Fibroblast of lung (primary cell): Measurements from ENCODE around the gene TGFBR3. TPM values are rescaled to one million over a fixed set of nuclear protein-coding genes. Genes with fewer than 3 reads are reported as not detected.

Experiments used
- DNase-seq, 2 donors: peaks; one replicate each; pipeline versions ENCODE4 v3.0.0 to v3.0.0-alpha.2; 2010; ENCODE audit warnings: low read depth in 2 of 2
- H2AFZ ChIP-seq: 2 replicates; pipeline ENCODE4 v1.5.1; 2012; ENCODE audit warnings: low read length, control low read depth, inconsistent platforms
- H3K27ac ChIP-seq: 2 replicates; pipeline ENCODE4 v1.5.1; 2011; ENCODE audit warnings: low read length, control low read depth; ENCODE audit not compliant: insufficient read depth
- H3K27me3 ChIP-seq: 2 replicates; pipeline ENCODE4 v1.5.1; 2011; ENCODE audit warnings: mild to moderate bottlenecking, low read length; ENCODE audit not compliant: control insufficient read depth, insufficient read depth
- H3K36me3 ChIP-seq: 2 replicates; pipeline ENCODE4 v1.5.1; 2011; ENCODE audit warnings: low read length; ENCODE audit not compliant: control insufficient read depth, insufficient read depth
- H3K4me1 ChIP-seq: 2 replicates; pipeline ENCODE4 v1.5.1; 2011; ENCODE audit warnings: low read length; ENCODE audit not compliant: control insufficient read depth, insufficient read depth; ENCODE audit errors: extremely low read depth
- H3K4me2 ChIP-seq: 2 replicates; pipeline ENCODE4 v1.5.1; 2011; ENCODE audit warnings: low read length, control low read depth; ENCODE audit not compliant: insufficient read depth; ENCODE audit errors: extremely low read depth
- H3K4me3 ChIP-seq, 4 experiments: fragments of 200-600 bp in 1 of 4; sonication (generic) in 1 of 4; replicated peaks in 1 of 4; 2 replicates each; pipeline ENCODE4 v1.5.1; 2011 to 2016; ENCODE audit warnings: low read length in 4 of 4, low read depth in 3 of 4, mild to moderate bottlenecking in 3 of 4, control low read depth in 2 of 4, inconsistent platforms in 1 of 4, mixed read lengths in 1 of 4; ENCODE audit not compliant: insufficient read depth in 1 of 4; ENCODE audit errors: control extremely low read depth in 1 of 4
- H3K79me2 ChIP-seq: 2 replicates; pipeline ENCODE4 v1.5.1; 2012; ENCODE audit warnings: mild to moderate bottlenecking, low read length, inconsistent platforms; ENCODE audit not compliant: control insufficient read depth, insufficient read depth
- H3K9ac ChIP-seq: 2 replicates; pipeline ENCODE4 v1.5.1; 2011; ENCODE audit warnings: mild to moderate bottlenecking, low read length, control low read depth; ENCODE audit not compliant: insufficient read depth
- H3K9me3 ChIP-seq: 2 replicates; pipeline ENCODE4 v1.5.1; 2012; ENCODE audit warnings: low read depth, low read length; ENCODE audit not compliant: control insufficient read depth, insufficient read depth
- H4K20me1 ChIP-seq: 2 replicates; pipeline ENCODE4 v1.5.1; 2011; ENCODE audit warnings: low read length; ENCODE audit not compliant: control insufficient read depth, insufficient read depth; ENCODE audit errors: extremely low read depth
- CTCF ChIP-seq, 2 donors: IDR thresholded peaks in 1 of 2; conservative IDR thresholded peaks in 1 of 2; 1 replicate in 1 of 2; 2 replicates in 1 of 2; pipeline ENCODE4 v1.5.1; 2011 to 2012; ENCODE audit warnings: low read length in 2 of 2, control low read depth in 1 of 2, inconsistent platforms in 1 of 2, low read depth in 1 of 2, mild to moderate bottlenecking in 1 of 2
- EZH2 ChIP-seq: IDR thresholded peaks from 2 replicates; pipeline ENCODE4 v1.5.1; 2012; ENCODE audit warnings: low read length, control low read depth, mild to moderate bottlenecking; ENCODE audit errors: missing control alignments
- polyA plus RNA-seq, 2 donors: library from polyadenylated mRNA; depleted of rRNA in 1 of 2; stranded (reverse) in 1 of 2; unstranded in 1 of 2; fragments of >200 nt; gene quantifications; 2 replicates each; pipeline ENCODE4 v1.2.1, GENCODE V29; 2011 to 2012; ENCODE audit warnings: missing spikeins in 1 of 2
- total RNA-seq: library from RNA; depleted of rRNA; stranded (reverse); fragments of >200 nt; gene quantifications from 2 replicates; pipeline ENCODE4 v1.2.1, GENCODE V29; 2014

The TGFBR3 gene
- total and polyA plus RNA-seq, 2 donors (not counting 1 experiment from before 2014, with no cell fraction given): 68.3 to 98.1 TPM

- Histone ChIP-seq H3K79me2 (peaks cover 10% of the 10 kb centered on the region), H3K36me3 (no peaks in the 10 kb centered on the region), H3K4me3 (no peak overlapping the region), H2AFZ (no peak overlapping the region), H3K9ac (no peak overlapping the region), H3K27me3 (no peaks in the 10 kb centered on the region), H4K20me1 (no peaks in the 10 kb centered on the region), H3K4me2 (no peak overlapping the region), H3K27ac (no peak overlapping the region), H3K4me1 (peaks cover 16% of the 10 kb centered on the region), H3K9me3 (no peaks in the 10 kb centered on the region)
- DNase-seq: peak in 1 of 2 donors; percentile 32
- TF ChIP-seq CTCF (conservative IDR thresholded peaks at IDR 0.05 in 1 of 2, IDR thresholded peaks at IDR 0.05 in 1 of 2; ENCODE audit: low read depth in 1 of 2, low read length in 2 of 2) (no peak), EZH2 (no peak)
Observed at GRCh38 chr1:91799863-91800262, 86.1 kb downstream of the TGFBR3 start.

- H3K9ac ChIP-seq: no peak overlapping the region
- no peaks in the 10 kb centered on the region for H4K20me1 ChIP-seq
- H3K27me3 ChIP-seq: no peaks in the 10 kb centered on the region
- H3K4me3 ChIP-seq: no peak overlapping the region
- H3K36me3 ChIP-seq: no peaks in the 10 kb centered on the region
- no peak overlapping the region for H3K27ac ChIP-seq
- H2AFZ ChIP-seq: no peak overlapping the region
- H3K4me1 ChIP-seq: peaks cover 12% of the 10 kb centered on the region
- H3K9me3 ChIP-seq: no peaks in the 10 kb centered on the region
- DNase-seq: no peak
- H3K79me2 ChIP-seq: peaks cover 5% of the 10 kb centered on the region
- TF ChIP-seq EZH2 (no peak), CTCF (conservative IDR thresholded peaks at IDR 0.05 in 1 of 2, IDR thresholded peaks at IDR 0.05 in 1 of 2; ENCODE audit: low read depth in 1 of 2, low read length in 2 of 2) (no peak)
- no peak overlapping the region for H3K4me2 ChIP-seq
Observed at GRCh38 chr1:91799159-91799558, 86.8 kb downstream of the TGFBR3 start.

- Histone ChIP-seq H3K79me2 (peaks cover 5% of the 10 kb centered on the region), H2AFZ (no peak overlapping the region), H3K9ac (no peak overlapping the region), H3K4me1 (peaks cover 9% of the 10 kb centered on the region), H3K4me3 (no peak overlapping the region), H3K27ac (no peak overlapping the region), H3K4me2 (no peak overlapping the region), H3K9me3 (no peaks in the 10 kb centered on the region), H3K27me3 (no peaks in the 10 kb centered on the region), H4K20me1 (no peaks in the 10 kb centered on the region), H3K36me3 (no peaks in the 10 kb centered on the region)
- DNase-seq: no peak
- no peak for TF ChIP-seq EZH2
- no peak for TF ChIP-seq CTCF (conservative IDR thresholded peaks at IDR 0.05 in 1 of 2, IDR thresholded peaks at IDR 0.05 in 1 of 2; ENCODE audit: low read depth in 1 of 2, low read length in 2 of 2)
Observed at GRCh38 chr1:91798740-91799139, 87.2 kb downstream of the TGFBR3 start.
